Measurements from ENCODE around the gene FAM83G.

- TF ChIP-seq CTCF (conservative IDR thresholded peaks at IDR 0.05; ENCODE audit: low read length), result no peak
- TF ChIP-seq EZH2phosphoT487 (IDR thresholded peaks at IDR 0.05; ENCODE audit: borderline replicate concordance), result no peak
Observed at GRCh38 chr17:18957831-18958230, 46.7 kb downstream of the FAM83G start.

Measured in Loucy (cell line).